HepG2 (cell line): ENCODE results near the gene CCDC142. TPM values are rescaled to one million over a fixed set of nuclear protein-coding genes. Genes with fewer than 3 reads are reported as not detected.
A peak's percentile ranks its signal among the peaks of the same experiment; 100 is the strongest.

Source experiments
- ESRRA ChIP-seq: sonication (generic); formaldehyde crosslinking; IDR thresholded peaks from 2 replicates; pipeline ENCODE4 v1.5.1; 2020; ENCODE audit warnings: mild to moderate bottlenecking, low read depth, missing genetic modification reagents
- FOXC1 ChIP-seq: sonication (generic); formaldehyde crosslinking; IDR thresholded peaks from 2 replicates; pipeline ENCODE4 v1.8.0; 2022; ENCODE audit warnings: mild to moderate bottlenecking, missing genetic modification reagents, borderline replicate concordance
- GTF2F1 ChIP-seq: fragments of 150-350 bp; IDR thresholded peaks from 2 replicates; pipeline ENCODE4 v1.6.1; 2014; ENCODE audit warnings: low read length
- LCORL ChIP-seq, 2 experiments: fragments of 450-650 bp in 1 of 2; sonication (generic) in 1 of 2; formaldehyde crosslinking in 1 of 2; IDR thresholded peaks; 2 replicates each; pipeline versions ENCODE4 v1.5.0 to v1.6.1; 2017 to 2020; ENCODE audit warnings: antibody characterized with exemption in 1 of 2, missing genetic modification reagents in 1 of 2
- MATR3 ChIP-seq: sonication (generic); formaldehyde crosslinking; IDR thresholded peaks from 2 replicates; pipeline ENCODE4 v1.4.0; 2020; ENCODE audit warnings: missing genetic modification reagents
- NFE2 ChIP-seq: sonication (generic); formaldehyde crosslinking; IDR thresholded peaks from 2 replicates; pipeline ENCODE4 v1.4.0; 2020; ENCODE audit warnings: missing genetic modification reagents
- PHB2 ChIP-seq: fragments of 450-650 bp; IDR thresholded peaks from 2 replicates; pipeline ENCODE4 v1.6.1; 2018; ENCODE audit not compliant: partially characterized antibody
- SIN3A ChIP-seq: IDR thresholded peaks from 2 replicates; pipeline ENCODE4 v1.6.1; 2011; ENCODE audit warnings: low read depth, mild to moderate bottlenecking, control low read depth, low read length, borderline replicate concordance
- SMARCC2 ChIP-seq: fragments of 450-650 bp; IDR thresholded peaks from 2 replicates; pipeline ENCODE4 v1.6.1; 2017; ENCODE audit warnings: antibody characterized with exemption, mild to moderate bottlenecking
- SMYD3 ChIP-seq: sonication (generic); formaldehyde crosslinking; IDR thresholded peaks from 2 replicates; pipeline ENCODE4 v1.8.1; 2023; ENCODE audit warnings: mild to moderate bottlenecking, missing genetic modification reagents
- TEAD2 ChIP-seq: sonication (generic); formaldehyde crosslinking; IDR thresholded peaks from 2 replicates; pipeline ENCODE4 v1.9.0; 2021; ENCODE audit warnings: missing genetic modification reagents
- ZBTB38 ChIP-seq: sonication (generic); formaldehyde crosslinking; IDR thresholded peaks from 2 replicates; pipeline ENCODE4 v1.5.1; 2020; ENCODE audit warnings: mild to moderate bottlenecking, missing genetic modification reagents
- ZBTB8A ChIP-seq: sonication (generic); formaldehyde crosslinking; IDR thresholded peaks from 2 replicates; pipeline ENCODE4 v1.4.0; 2020; ENCODE audit warnings: mild to moderate bottlenecking, low read depth, missing genetic modification reagents, borderline replicate concordance
- ZEB1 ChIP-seq: IDR thresholded peaks from 2 replicates; pipeline ENCODE4 v1.6.1; 2012; ENCODE audit warnings: mild to moderate bottlenecking, low read depth, inconsistent platforms; ENCODE audit not compliant: insufficient replicate concordance
- ZFX ChIP-seq: sonication (generic); formaldehyde crosslinking; IDR thresholded peaks from 2 replicates; pipeline ENCODE4 v1.4.0; 2020; ENCODE audit warnings: mild to moderate bottlenecking, low read depth, missing genetic modification reagents, moderate library complexity
- ZNF235 ChIP-seq: sonication (generic); formaldehyde crosslinking; IDR thresholded peaks from 2 replicates; pipeline ENCODE4 v1.8.1; 2023; ENCODE audit warnings: mild to moderate bottlenecking, missing genetic modification reagents, borderline replicate concordance
- ZNF543 ChIP-seq: sonication (generic); formaldehyde crosslinking; IDR thresholded peaks from 2 replicates; pipeline ENCODE4 v1.4.0; 2020; ENCODE audit warnings: mild to moderate bottlenecking, missing genetic modification reagents
- ZNF737 ChIP-seq: sonication (generic); formaldehyde crosslinking; IDR thresholded peaks from 2 replicates; pipeline ENCODE4 v1.5.0; 2020; ENCODE audit warnings: missing genetic modification reagents, mild to moderate bottlenecking, borderline replicate concordance
- ZNF772 ChIP-seq: sonication (generic); formaldehyde crosslinking; IDR thresholded peaks from 2 replicates; pipeline ENCODE4 v1.5.0; 2020; ENCODE audit warnings: mild to moderate bottlenecking, missing genetic modification reagents
- ZNF839 ChIP-seq: sonication (generic); formaldehyde crosslinking; IDR thresholded peaks from 2 replicates; pipeline ENCODE4 v1.4.0; 2020; ENCODE audit warnings: missing genetic modification reagents, mild to moderate bottlenecking, borderline replicate concordance
- ZNF841 ChIP-seq: sonication (generic); formaldehyde crosslinking; IDR thresholded peaks from 2 replicates; pipeline ENCODE4 v1.8.1; 2023; ENCODE audit warnings: missing genetic modification reagents, borderline replicate concordance
- ZNF883 ChIP-seq: sonication (generic); formaldehyde crosslinking; IDR thresholded peaks from 2 replicates; pipeline ENCODE4 v1.5.1; 2020; ENCODE audit warnings: mild to moderate bottlenecking, missing genetic modification reagents; ENCODE audit errors: not compliant biosample characterization
- polyA plus RNA-seq, 8 experiments: library from polyadenylated mRNA; depleted of rRNA in 3 of 8; stranded (reverse) in 7 of 8; unstranded in 1 of 8; fragments of >200 nt; fragmentation: Illumina TruSeq in 4 of 8; extraction: Trizol in 4 of 8; gene quantifications; 2 replicates each; pipeline versions ENCODE4 v1.2.1 to v1.2.3, GENCODE V29; 2011 to 2016; ENCODE audit warnings: low read depth in 4 of 8, missing spikeins in 1 of 8, mixed read lengths in 1 of 8; ENCODE audit not compliant: insufficient read depth in 1 of 8
- total RNA-seq, 5 experiments: library from RNA; depleted of rRNA; stranded (reverse); fragments of >200 nt; fragmentation: Illumina TruSeq; extraction: Trizol; gene quantifications; 2 replicates each; pipeline ENCODE4 v1.2.3, GENCODE V29; 2016; ENCODE audit warnings: low read depth in 1 of 5
- TF ChIP-seq, protein P1 (sequence below): sonication (generic); formaldehyde crosslinking; IDR thresholded peaks from 2 replicates; pipeline ENCODE4; 2020; ENCODE audit warnings: missing genetic modification reagents, mild to moderate bottlenecking, borderline replicate concordance
- TF ChIP-seq, protein P2 (sequence below): sonication (generic); formaldehyde crosslinking; IDR thresholded peaks from 2 replicates; pipeline ENCODE4 v1.5.1; 2020; ENCODE audit warnings: missing genetic modification reagents, mild to moderate bottlenecking, borderline replicate concordance

The CCDC142 gene
- total and polyA plus RNA-seq, 2 of the 13 experiments (the other 11 are each of a cell fraction or from before 2014, with no cell fraction given), result 14.7 to 30.4 TPM

DNA sequence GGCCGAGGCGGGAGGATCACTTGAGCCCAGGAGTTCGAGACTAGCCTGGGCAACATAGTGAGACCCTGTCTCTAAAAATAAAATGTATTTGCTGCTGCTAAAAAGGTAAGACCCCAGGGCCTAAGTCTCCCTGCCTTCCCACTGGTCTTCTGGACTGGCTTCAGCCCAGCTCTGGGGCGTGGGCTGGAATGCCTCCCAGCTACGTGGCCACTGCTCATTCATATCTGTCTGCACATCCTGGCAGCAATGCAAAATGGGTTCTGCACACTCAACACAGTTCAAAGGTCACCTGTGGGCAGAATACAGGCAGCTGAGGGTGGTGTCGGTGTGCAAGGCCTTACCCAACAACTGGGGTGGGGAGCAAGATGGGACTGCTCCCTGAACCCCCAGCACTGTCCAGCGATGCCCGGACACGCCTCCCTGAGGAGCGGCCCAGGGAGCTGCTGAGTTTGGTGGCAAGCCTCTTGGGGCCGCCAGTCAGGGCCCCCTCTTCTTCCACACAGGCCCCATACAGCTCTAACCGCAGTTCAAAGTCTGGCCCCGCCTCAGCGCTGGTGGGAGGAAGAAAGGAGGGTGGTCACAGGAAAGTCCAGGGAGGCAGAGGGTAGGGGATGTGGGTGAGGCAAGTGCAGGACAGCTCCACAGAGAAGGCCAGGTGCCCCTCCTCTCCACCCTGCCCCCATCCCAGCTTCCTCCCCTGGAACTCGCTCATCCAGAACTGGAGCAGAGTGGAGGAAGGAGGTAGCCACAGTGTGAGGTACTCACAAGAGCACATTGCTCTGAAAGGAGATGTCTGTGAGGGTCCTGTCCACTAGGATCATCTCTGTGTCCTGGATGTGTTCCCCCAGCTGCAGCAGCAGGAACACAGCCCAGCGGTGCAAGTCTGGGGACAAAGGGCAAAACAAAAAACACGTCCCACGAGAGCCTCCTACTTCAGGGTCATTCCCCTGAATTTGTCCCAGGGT, 53.0 kb downstream of the CCDC142 start (continued):
- TF ChIP-seq ZNF235 (CRISPR knock-in tag) (no peak), SMYD3 (0 out of 2 replicates have a peak, but pooled peaks have one; percentile 27), SMARCC2 (no peak), ZBTB8A (CRISPR knock-in tag) (no peak), FOXC1 (no peak), ZNF839 (no peak), ZBTB38 (CRISPR knock-in tag) (peak; percentile 91; the same call in 1 of the 2 replicates), ZEB1 (peak; percentile 68), ZFX (CRISPR knock-in tag) (peak; percentile 87), ESRRA (peak; percentile 37; the same call in 1 of the 2 replicates), ZNF737 (CRISPR knock-in tag) (no peak), MATR3 (CRISPR knock-in tag) (no peak), TEAD2 (CRISPR knock-in tag) (no peak), NFE2 (CRISPR knock-in tag) (no peak), ZNF883 (CRISPR knock-in tag) (peak; percentile 67), LCORL (IDR thresholded peaks at IDR 0.05) (no peak), LCORL (CRISPR knock-in tag; IDR thresholded peaks at IDR 0.05) (peak; percentile 91), GTF2F1 (no peak), ZNF772 (CRISPR knock-in tag) (0 out of 2 replicates have a peak, but pooled peaks have one; percentile 37), SIN3A (peak; percentile 69; the same call in 1 of the 2 replicates), ZNF841 (no peak), ZNF543 (CRISPR knock-in tag) (peak; percentile 91), PHB2 (no peak)
- TF ChIP-seq, protein P1, sequence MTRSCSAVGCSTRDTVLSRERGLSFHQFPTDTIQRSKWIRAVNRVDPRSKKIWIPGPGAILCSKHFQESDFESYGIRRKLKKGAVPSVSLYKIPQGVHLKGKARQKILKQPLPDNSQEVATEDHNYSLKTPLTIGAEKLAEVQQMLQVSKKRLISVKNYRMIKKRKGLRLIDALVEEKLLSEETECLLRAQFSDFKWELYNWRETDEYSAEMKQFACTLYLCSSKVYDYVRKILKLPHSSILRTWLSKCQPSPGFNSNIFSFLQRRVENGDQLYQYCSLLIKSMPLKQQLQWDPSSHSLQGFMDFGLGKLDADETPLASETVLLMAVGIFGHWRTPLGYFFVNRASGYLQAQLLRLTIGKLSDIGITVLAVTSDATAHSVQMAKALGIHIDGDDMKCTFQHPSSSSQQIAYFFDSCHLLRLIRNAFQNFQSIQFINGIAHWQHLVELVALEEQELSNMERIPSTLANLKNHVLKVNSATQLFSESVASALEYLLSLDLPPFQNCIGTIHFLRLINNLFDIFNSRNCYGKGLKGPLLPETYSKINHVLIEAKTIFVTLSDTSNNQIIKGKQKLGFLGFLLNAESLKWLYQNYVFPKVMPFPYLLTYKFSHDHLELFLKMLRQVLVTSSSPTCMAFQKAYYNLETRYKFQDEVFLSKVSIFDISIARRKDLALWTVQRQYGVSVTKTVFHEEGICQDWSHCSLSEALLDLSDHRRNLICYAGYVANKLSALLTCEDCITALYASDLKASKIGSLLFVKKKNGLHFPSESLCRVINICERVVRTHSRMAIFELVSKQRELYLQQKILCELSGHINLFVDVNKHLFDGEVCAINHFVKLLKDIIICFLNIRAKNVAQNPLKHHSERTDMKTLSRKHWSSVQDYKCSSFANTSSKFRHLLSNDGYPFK, result peak; percentile 86
- TF ChIP-seq, protein P2, sequence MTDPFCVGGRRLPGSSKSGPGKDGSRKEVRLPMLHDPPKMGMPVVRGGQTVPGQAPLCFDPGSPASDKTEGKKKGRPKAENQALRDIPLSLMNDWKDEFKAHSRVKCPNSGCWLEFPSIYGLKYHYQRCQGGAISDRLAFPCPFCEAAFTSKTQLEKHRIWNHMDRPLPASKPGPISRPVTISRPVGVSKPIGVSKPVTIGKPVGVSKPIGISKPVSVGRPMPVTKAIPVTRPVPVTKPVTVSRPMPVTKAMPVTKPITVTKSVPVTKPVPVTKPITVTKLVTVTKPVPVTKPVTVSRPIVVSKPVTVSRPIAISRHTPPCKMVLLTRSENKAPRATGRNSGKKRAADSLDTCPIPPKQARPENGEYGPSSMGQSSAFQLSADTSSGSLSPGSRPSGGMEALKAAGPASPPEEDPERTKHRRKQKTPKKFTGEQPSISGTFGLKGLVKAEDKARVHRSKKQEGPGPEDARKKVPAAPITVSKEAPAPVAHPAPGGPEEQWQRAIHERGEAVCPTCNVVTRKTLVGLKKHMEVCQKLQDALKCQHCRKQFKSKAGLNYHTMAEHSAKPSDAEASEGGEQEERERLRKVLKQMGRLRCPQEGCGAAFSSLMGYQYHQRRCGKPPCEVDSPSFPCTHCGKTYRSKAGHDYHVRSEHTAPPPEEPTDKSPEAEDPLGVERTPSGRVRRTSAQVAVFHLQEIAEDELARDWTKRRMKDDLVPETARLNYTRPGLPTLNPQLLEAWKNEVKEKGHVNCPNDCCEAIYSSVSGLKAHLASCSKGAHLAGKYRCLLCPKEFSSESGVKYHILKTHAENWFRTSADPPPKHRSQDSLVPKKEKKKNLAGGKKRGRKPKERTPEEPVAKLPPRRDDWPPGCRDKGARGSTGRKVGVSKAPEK (CRISPR knock-in tag), result no peak
